Measurements from ENCODE around the gene LAMA1.
A peak's percentile ranks its signal among the peaks of the same experiment; 100 is the strongest.

LAMA1 gene

DNA sequence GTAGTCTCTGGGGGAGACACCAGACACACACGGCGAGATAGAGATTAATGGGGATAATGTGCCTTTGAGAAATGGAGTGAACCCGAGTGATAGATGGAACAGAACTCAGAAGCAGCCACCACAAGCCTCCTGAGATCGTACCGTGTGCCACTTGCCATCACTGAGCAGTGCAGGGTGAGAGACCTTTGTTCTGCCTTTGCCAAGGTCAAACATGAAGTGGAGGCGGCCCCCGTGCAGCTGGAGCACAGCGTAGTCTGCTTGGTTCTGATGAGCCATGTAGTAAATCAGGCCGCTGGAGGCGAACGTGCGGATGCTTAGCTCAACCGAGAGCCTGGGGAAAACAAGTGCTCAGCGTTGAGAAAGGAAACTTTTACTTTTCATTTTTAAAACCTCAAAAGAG lies 167.0 kb downstream of the LAMA1 start:
- TF ChIP-seq, protein P1, sequence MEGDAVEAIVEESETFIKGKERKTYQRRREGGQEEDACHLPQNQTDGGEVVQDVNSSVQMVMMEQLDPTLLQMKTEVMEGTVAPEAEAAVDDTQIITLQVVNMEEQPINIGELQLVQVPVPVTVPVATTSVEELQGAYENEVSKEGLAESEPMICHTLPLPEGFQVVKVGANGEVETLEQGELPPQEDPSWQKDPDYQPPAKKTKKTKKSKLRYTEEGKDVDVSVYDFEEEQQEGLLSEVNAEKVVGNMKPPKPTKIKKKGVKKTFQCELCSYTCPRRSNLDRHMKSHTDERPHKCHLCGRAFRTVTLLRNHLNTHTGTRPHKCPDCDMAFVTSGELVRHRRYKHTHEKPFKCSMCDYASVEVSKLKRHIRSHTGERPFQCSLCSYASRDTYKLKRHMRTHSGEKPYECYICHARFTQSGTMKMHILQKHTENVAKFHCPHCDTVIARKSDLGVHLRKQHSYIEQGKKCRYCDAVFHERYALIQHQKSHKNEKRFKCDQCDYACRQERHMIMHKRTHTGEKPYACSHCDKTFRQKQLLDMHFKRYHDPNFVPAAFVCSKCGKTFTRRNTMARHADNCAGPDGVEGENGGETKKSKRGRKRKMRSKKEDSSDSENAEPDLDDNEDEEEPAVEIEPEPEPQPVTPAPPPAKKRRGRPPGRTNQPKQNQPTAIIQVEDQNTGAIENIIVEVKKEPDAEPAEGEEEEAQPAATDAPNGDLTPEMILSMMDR (conservative IDR thresholded peaks at IDR 0.05): no peak
- H3K27ac ChIP-seq: no peak overlapping the region

DNA sequence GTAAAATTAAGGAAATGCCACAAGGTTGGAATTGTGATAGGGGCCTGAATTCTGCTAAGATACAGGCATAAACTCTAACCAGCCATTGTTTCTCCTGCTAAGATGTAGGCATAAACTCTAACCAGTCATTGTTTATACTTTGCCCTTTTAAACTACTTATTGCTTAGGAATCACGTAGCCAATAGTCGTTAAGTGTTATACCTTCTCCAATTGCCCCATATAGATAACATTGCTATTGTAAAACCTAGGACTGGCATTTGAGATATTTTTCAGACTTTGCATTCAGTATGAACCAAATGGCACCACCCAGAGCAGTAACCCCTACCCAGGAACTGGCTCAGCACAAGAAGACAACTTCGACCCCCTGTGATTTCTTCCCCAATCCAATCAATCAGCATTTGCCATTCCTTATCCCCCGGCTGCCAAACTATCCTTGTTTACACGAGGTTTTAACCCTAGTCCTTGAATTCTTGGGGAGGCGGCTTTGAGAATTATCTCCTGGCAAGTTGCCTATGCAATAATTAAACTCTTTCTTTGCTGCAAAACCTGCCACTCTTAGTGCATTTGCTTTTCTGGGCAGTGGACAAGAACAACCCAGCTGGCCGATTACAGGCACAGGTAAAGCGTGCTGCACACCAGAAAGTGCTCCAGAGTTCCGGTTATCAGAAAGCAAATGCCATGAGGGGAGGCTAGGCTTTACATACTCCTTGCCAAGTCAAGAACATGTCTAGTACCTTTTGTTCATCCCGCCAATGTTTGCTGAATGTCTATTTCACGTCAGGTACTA lies 167.6 kb downstream of the LAMA1 start:
- TF ChIP-seq, protein P1 (conservative IDR thresholded peaks at IDR 0.05): no peak
- H3K27ac ChIP-seq: no peak overlapping the region

DNA sequence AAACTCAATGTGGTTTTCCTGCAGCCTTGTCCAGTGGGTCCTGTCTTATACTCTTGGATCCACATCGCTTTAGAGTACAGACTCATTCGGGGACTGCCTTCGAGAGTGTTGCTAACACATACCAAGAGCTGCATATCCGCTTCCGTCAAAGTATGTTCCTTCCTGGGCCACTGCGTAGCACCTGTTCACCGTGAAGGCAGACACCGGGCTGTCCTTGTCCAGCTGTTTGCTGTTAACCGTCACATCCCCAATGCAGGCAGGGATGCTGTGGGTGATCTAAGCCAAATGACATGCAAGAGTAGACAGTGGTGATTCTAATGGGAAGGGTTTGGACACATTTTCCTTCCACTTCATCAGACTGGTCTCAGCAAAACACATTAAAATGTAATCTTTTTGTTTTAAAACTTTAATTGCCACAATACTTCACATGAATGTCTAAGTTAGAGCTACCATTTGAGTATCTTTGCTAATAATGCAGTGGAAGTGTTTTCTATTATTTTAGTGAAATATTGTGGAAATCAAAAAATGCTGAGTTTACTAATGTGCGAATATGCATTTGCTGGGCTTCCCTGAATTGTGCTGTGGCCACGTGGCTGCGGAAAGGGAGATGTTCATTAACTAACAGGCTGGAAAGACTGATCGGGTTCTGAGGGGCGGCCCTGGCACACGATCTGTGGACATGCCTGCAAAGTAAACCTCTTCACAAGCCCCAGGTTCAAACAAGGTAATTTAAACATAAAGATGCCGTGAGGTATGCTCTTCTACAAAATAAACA lies 169.1 kb downstream of the LAMA1 start:
- H3K27ac ChIP-seq: no peak overlapping the region

DNA sequence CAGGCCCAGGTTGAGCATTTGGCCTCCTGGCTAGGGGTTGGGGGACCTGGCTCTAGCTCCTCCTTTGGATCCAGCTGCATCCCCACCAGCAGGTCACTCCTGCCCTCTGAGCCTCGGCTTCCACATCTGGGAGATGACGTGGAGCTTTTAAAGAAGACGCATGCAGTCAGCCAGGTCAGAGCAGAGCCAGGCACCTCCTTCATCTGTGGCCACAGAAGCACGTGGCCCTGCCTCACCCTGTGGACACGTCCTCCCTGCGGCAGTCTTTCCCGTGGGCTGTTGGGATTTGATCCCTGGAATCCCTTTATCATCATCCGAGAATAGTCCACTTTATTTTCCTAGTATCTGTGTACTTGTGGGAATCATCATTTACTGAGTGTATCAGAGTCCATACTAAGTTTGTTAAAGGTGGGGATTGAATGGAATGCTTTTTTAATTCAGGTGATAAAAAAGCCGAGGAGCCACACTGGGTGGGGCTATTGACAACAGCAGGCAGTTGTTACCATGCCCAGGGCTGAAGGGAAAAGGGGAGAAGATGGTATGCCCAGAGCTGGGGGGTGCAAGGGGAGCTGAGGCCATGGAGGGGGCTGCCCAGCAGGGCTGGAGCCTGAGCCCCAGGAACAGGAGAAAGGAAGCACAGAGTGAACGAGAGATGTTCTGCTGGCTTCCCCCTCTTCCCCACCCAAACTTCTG lies 170.1 kb downstream of the LAMA1 start:
- H3K27ac ChIP-seq: no peak overlapping the region
- TF ChIP-seq, protein P1 (conservative IDR thresholded peaks at IDR 0.05): no peak

More for the DNA sequence above, 169.1 kb downstream of the LAMA1 start:
- TF ChIP-seq, protein P1 (conservative IDR thresholded peaks at IDR 0.05): no peak

DNA sequence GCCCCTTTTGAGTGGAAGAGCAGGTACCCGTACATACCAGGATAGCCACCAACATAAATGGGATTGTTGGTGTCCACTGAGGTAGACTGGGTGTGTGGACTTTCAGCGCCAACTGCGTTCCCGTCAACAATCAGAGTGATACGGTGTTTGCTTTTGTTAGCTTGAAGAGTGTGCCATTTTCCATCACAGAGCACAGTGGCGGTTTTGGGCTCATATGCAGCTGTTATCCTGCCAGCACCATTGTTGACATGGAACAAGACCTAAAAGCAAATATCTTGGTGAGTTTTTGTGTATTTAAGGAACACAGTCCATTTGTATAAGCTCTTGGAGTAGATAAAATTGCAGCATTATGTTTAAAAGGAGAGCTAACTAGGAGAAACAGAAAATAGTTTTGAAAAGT lies 174.5 kb downstream of the LAMA1 start:
- TF ChIP-seq, protein P1 (conservative IDR thresholded peaks at IDR 0.05): no peak
- H3K27ac ChIP-seq: peak overlapping the region; percentile 25

DNA sequence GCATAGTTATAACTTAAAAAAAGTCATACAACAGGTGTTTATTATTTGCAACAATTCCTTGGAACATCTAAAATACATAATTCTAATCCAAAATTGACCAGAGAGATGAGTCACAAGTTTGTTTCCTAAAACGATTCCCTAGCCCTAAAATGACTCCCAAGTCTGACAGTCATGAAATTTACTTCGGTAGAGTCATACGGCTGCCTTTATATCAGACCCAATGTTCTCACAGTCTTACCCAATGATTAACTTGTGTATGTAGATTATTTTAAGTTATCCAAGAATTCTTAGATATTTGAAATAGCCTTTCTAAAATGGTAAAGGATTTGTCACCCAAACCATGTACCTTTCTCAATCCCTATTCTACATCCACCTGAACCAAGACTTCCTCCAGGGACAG lies 174.9 kb downstream of the LAMA1 start:
- peak overlapping the region; percentile 25 for H3K27ac ChIP-seq
- TF ChIP-seq, protein P1 (conservative IDR thresholded peaks at IDR 0.05): no peak

DNA sequence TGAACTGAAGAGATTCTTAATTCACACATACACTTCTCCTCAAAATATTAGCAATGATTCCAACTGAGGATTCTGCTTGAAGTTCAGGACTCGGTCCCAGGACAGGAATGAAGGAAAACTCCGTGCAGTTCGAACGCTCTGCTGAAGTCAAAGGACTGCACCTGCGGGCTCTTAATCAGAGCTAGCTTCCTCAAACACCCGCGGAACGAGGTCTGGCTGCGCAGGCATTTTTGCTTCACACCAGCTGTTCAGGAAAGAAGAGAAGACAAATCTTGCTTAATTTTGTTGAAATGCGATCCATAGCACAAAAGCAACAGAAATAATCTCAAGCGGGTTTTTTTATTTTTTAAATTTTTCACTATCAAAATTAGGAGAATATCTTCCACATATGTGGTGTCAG lies 175.6 kb downstream of the LAMA1 start:
- H3K27ac ChIP-seq: no peak overlapping the region
- TF ChIP-seq, protein P1 (conservative IDR thresholded peaks at IDR 0.05): no peak
